ENCODE measurements around the gene CR2. TPM values are rescaled to one million over a fixed set of nuclear protein-coding genes. Genes with fewer than 3 reads are reported as not detected.
A peak's percentile ranks its signal among the peaks of the same experiment; 100 is the strongest.

Gene CR2
- total and polyA plus RNA-seq, 4 donors, result 0.05 to 0.36 (median 0.14) TPM; not detected in 1

DNA sequence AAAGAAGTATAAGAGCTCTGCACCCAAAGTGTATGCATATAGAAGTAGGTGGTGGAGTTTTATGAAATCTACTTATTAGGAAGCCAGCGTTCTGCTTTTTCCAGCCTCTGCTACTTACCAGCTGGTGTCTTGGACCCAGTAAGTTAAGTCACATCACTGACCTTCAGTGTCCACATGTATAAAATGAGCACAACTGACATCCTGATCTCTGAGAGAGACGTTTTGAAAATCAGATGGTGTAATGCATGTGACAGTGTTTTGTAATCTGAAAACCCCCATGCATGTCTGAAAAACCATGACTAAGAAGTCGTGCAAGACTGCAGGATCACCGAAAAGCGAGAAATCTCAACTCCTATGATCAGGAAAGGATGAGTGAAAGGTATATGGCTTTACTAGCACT, 43.8 kb downstream of the CR2 start:
- Histone ChIP-seq H3K36me3 (ENCODE audit: control insufficient read depth in 4 of 4, insufficient read depth in 3 of 4, low read depth in 1 of 4, low read length in 3 of 4) (no peaks in the 10 kb centered on the region), H3K27me3 (ENCODE audit: control insufficient read depth in 4 of 4, insufficient read depth in 4 of 4, low read length in 3 of 4) (peaks cover 0 to 19% (median under 1%) of the 10 kb centered on the region in 4 donors), H3K9ac (ENCODE audit: low read depth in 1 of 2, low read length in 2 of 2) (no peak overlapping the region), H3K4me1 (ENCODE audit: control insufficient read depth in 4 of 4, insufficient read depth in 4 of 4, low read length in 3 of 4) (peaks cover 2 to 8% (median 6%) of the 10 kb centered on the region in 4 donors), H3K9me3 (ENCODE audit: control insufficient read depth in 4 of 4, low read length in 3 of 4) (no peaks in the 10 kb centered on the region), H3K4me3 (ENCODE audit: low read depth in 1 of 3, low read length in 3 of 3) (no peak overlapping the region), H3K27ac (ENCODE audit: low read depth in 1 of 2, low read length in 2 of 2) (no peak overlapping the region)
- WGBS, result 58% methylated on average over 5 of the region's 5 CpGs
- no peak for TF ChIP-seq CTCF (IDR thresholded peaks at IDR 0.05; ENCODE audit: low read depth, low read length, missing input control)
- no peak for TF ChIP-seq TAF1 (conservative IDR thresholded peaks at IDR 0.05)
- no peak for TF ChIP-seq EGR1 (IDR thresholded peaks at IDR 0.05; ENCODE audit: low read depth in 2 of 2)
- TF ChIP-seq, protein P1, sequence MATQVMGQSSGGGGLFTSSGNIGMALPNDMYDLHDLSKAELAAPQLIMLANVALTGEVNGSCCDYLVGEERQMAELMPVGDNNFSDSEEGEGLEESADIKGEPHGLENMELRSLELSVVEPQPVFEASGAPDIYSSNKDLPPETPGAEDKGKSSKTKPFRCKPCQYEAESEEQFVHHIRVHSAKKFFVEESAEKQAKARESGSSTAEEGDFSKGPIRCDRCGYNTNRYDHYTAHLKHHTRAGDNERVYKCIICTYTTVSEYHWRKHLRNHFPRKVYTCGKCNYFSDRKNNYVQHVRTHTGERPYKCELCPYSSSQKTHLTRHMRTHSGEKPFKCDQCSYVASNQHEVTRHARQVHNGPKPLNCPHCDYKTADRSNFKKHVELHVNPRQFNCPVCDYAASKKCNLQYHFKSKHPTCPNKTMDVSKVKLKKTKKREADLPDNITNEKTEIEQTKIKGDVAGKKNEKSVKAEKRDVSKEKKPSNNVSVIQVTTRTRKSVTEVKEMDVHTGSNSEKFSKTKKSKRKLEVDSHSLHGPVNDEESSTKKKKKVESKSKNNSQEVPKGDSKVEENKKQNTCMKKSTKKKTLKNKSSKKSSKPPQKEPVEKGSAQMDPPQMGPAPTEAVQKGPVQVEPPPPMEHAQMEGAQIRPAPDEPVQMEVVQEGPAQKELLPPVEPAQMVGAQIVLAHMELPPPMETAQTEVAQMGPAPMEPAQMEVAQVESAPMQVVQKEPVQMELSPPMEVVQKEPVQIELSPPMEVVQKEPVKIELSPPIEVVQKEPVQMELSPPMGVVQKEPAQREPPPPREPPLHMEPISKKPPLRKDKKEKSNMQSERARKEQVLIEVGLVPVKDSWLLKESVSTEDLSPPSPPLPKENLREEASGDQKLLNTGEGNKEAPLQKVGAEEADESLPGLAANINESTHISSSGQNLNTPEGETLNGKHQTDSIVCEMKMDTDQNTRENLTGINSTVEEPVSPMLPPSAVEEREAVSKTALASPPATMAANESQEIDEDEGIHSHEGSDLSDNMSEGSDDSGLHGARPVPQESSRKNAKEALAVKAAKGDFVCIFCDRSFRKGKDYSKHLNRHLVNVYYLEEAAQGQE (IDR thresholded peaks at IDR 0.05), result no peak
- no peak for TF ChIP-seq MAX (IDR thresholded peaks at IDR 0.05)
- TF ChIP-seq HNF4G (IDR thresholded peaks at IDR 0.05), result no peak
- TF ChIP-seq RXRA (IDR thresholded peaks at IDR 0.05), result no peak
- no peak for TF ChIP-seq YY1 (IDR thresholded peaks at IDR 0.05)
- no peak for TF ChIP-seq FOXA2 (IDR thresholded peaks at IDR 0.05)
- TF ChIP-seq, protein P2, sequence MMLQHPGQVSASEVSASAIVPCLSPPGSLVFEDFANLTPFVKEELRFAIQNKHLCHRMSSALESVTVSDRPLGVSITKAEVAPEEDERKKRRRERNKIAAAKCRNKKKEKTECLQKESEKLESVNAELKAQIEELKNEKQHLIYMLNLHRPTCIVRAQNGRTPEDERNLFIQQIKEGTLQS (IDR thresholded peaks at IDR 0.05), result no peak
- TF ChIP-seq JUND (IDR thresholded peaks at IDR 0.05), result no peak
- DNase-seq (ENCODE audit: low spot score), result no peak

- peak; percentile 97 for TF ChIP-seq RAD21 (IDR thresholded peaks at IDR 0.05)
- TF ChIP-seq CTCF (IDR thresholded peaks at IDR 0.05; ENCODE audit: low read depth, low read length, missing input control), result peak; percentile 77
- TF ChIP-seq RXRA (IDR thresholded peaks at IDR 0.05), result no peak
- no peaks in the 10 kb centered on the region for H3K9me3 ChIP-seq (ENCODE audit: control insufficient read depth in 4 of 4, low read length in 3 of 4)
- H3K4me3 ChIP-seq (ENCODE audit: low read depth in 1 of 3, low read length in 3 of 3), result no peak overlapping the region
- H3K36me3 ChIP-seq (ENCODE audit: control insufficient read depth in 4 of 4, insufficient read depth in 3 of 4, low read depth in 1 of 4, low read length in 3 of 4), result no peaks in the 10 kb centered on the region
- peaks cover 0 to 21% (median under 1%) of the 10 kb centered on the region in 4 donors for H3K27me3 ChIP-seq (ENCODE audit: control insufficient read depth in 4 of 4, insufficient read depth in 4 of 4, low read length in 3 of 4)
- H3K4me1 ChIP-seq (ENCODE audit: control insufficient read depth in 4 of 4, insufficient read depth in 4 of 4, low read length in 3 of 4), result peaks cover 2 to 8% (median 6%) of the 10 kb centered on the region in 4 donors
- WGBS, result 2% methylated on average over 4 of the region's 4 CpGs
- DNase-seq (ENCODE audit: low spot score), result peak; percentile 78
- H3K27ac ChIP-seq (ENCODE audit: low read depth in 1 of 2, low read length in 2 of 2), result no peak overlapping the region
- no peak overlapping the region for H3K9ac ChIP-seq (ENCODE audit: low read depth in 1 of 2, low read length in 2 of 2)
Observed at GRCh38 chr1:207499573-207499972, 45.4 kb downstream of the CR2 start.

Data from liver (tissue), 9 donors.